Tibial nerve (tissue), 4 donors: ENCODE results near the gene TRERF1. TPM values are rescaled to one million over a fixed set of nuclear protein-coding genes. Genes with fewer than 3 reads are reported as not detected.
A peak's percentile ranks its signal among the peaks of the same experiment; 100 is the strongest.
"Not testable (repeated sequence)": the region's sequence is repeated elsewhere in the genome, so short reads cannot be mapped to it uniquely, and the experiment has no call there.

ENCODE experiments used
- DNase-seq, 2 donors: peaks; one replicate each; pipeline ENCODE4 v3.0.0-alpha.2; 2019; ENCODE audit warnings: low spot score in 2 of 2
- H3K27ac ChIP-seq, 4 donors: fragments of 200-600 bp; sonication (generic) in 3 of 4; one replicate each; pipeline ENCODE4 v1.5.1; 2017 to 2019; ENCODE audit warnings: mild to moderate bottlenecking in 1 of 4
- H3K27me3 ChIP-seq, 2 donors: fragments of 200-600 bp; sonication (generic) in 1 of 2; one replicate each; pipeline versions ENCODE4 v1.5.1 to v1.6.0; 2017 to 2019
- H3K36me3 ChIP-seq, 3 donors: fragments of 200-600 bp; sonication (generic); one replicate each; pipeline ENCODE4 v1.5.1; 2018 to 2019
- H3K4me1 ChIP-seq, 4 donors: fragments of 200-600 bp; sonication (generic) in 3 of 4; one replicate each; pipeline ENCODE4 v1.5.1; 2017 to 2019
- H3K4me3 ChIP-seq, 4 donors: fragments of 200-600 bp; sonication (generic) in 3 of 4; one replicate each; pipeline ENCODE4 v1.5.1; 2017 to 2019; ENCODE audit warnings: mild to moderate bottlenecking in 1 of 4, moderate library complexity in 1 of 4
- H3K9me3 ChIP-seq, 4 donors: fragments of 200-600 bp; sonication (generic) in 3 of 4; one replicate each; pipeline ENCODE4 v1.5.1; 2017 to 2019
- CTCF ChIP-seq, 5 experiments: fragments of 200-600 bp in 3 of 5; fragments of 450-650 bp in 2 of 5; sonication (generic) in 3 of 5; IDR thresholded peaks; one replicate each; pipeline ENCODE4 v1.5.1; 2016 to 2019; ENCODE audit warnings: antibody characterized with exemption in 5 of 5, mild to moderate bottlenecking in 3 of 5, moderate library complexity in 2 of 5
- EP300 ChIP-seq, 2 donors: sonication (generic); formaldehyde crosslinking; IDR thresholded peaks; one replicate each; pipeline ENCODE4 v1.6.1; 2017; ENCODE audit warnings: antibody characterized with exemption in 2 of 2, mild to moderate bottlenecking in 1 of 2
- POLR2A ChIP-seq, 2 donors: fragments of 450-650 bp; IDR thresholded peaks; one replicate each; pipeline ENCODE4 v1.6.1; 2017; ENCODE audit warnings: antibody characterized with exemption in 2 of 2, mild to moderate bottlenecking in 2 of 2, moderate library complexity in 2 of 2
- WGBS, 2 donors: methylation state at CpG; one replicate each; pipeline ENCODE4 v1.1.5; 2018; 5-methylcytosine and 5-hydroxymethylcytosine counted together
- total RNA-seq, 4 donors: library from RNA; depleted of rRNA; stranded (reverse); fragments of >200 nt; gene quantifications; one replicate each; pipeline ENCODE4 v1.1.0, GENCODE V29; 2016

The TRERF1 gene
- total RNA-seq, 4 donors from 2014 or later = 4.2 to 7.2 (median 4.9) TPM

DNA sequence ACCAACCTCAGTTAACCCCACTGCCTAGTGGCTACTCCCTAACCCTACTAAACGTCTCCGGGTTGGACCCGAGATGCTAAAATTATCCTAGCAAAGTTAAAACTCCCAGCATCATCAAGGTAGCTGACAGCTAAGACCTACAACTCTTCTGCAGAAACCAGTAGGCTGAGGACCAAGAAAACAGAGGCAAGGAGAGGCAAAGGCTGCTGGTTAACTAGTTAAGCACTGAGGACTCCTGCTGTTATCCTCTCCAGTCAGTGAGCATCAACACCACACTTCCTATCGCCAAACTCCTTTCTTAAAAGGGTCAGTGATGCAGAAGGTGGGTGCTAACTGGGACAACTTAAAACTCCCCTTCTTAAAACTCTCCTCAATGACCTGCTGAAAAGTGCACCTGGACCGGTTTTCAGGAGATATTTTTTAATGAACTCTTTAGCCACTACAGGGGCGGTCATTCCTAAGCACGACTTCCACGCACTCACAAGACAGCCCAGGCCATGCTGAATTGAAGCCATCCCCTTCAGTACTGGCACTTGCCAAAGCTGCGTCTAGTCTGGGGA lies 1.7 kb downstream of the TRERF1 start:
- DNase-seq = no peak
- no peaks in the 10 kb centered on the region for H3K36me3 ChIP-seq
- H3K9me3 ChIP-seq = no peaks in the 10 kb centered on the region
- H3K4me3 ChIP-seq = peak overlapping the region; percentile 70 to 90 (median 80)
- no peaks in the 10 kb centered on the region for H3K27me3 ChIP-seq
- H3K4me1 ChIP-seq = peaks cover 0 to 44% (median 10%) of the 10 kb centered on the region in 4 donors
- TF ChIP-seq POLR2A (IDR thresholded peaks at IDR 0.05) = no peak
- no peak for TF ChIP-seq CTCF (IDR thresholded peaks at IDR 0.05)
- no peak for TF ChIP-seq EP300 (IDR thresholded peaks at IDR 0.05)
- peak overlapping the region in 3 of 4 donors; percentile 77 to 90 (median 89) for H3K27ac ChIP-seq
- WGBS, 2 donors = 29% methylated on average over 9 of the region's 9 CpGs

DNA sequence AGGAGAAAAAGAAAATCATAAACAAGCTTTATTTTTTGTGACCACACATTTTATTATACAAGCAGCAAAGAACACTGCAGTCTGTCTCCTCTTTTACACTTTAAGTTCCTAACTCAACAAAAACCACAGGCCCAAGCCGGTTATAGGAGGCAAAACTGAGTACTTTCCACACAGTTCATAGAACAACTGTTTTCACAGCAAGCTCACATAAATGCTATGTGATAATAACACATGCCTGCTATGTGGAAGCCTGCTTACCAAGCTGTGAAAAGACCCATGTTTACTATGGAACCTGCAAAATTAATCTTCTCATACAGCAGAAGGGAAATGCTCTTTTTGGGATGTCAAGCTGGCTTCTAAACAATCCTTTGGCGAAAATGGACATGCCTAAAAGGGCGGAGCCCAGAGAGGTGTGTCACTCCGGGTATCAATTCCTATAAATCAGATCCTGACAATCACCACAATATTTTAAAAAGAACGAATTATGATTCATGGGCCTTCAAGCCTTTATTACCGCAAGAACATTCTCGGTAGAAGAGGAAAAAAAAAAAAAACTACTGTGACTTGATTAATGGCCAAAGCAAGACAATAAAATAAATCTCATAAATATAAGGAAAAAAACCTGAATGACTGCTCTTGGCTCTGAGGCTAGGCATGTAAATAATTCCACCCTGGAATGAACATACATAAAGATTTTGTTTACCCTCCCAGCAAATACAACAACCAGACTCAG lies 2.6 kb downstream of the TRERF1 start:
- peak overlapping the region in 2 of 4 donors; percentile 5 to 15 for H3K27ac ChIP-seq
- H3K4me3 ChIP-seq = no peak overlapping the region
- WGBS, 2 donors = 51 to 56% methylated on average over 7 of the region's 7 CpGs

DNA sequence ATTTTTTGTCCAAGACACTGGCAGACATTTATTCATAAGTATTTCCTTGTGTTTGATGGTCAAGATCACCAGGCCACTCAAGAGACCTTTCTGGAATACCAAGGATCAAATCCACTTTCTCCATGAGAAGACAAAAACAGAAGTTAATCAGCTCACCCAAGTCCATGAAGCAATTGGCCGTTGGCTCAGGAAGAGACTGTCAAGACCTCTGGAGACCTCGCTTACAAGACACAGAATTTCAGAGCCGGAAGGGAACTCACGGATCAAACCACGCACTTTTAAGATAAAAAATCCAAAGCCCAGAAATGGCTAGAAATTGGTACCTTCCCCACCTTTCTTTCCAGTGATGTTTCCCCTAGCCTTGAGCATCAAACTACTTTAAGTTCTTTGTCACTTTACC lies 3.3 kb downstream of the TRERF1 start:
- H3K4me3 ChIP-seq = no peak overlapping the region
- 70% methylated on average over 5 of the region's 5 CpGs for WGBS, 2 donors
- H3K4me1 ChIP-seq = peaks cover 0 to 42% (median 10%) of the 10 kb centered on the region in 4 donors
- TF ChIP-seq EP300 (IDR thresholded peaks at IDR 0.05) (no peak), CTCF (IDR thresholded peaks at IDR 0.05) (no peak), POLR2A (IDR thresholded peaks at IDR 0.05) (no peak)
- no peaks in the 10 kb centered on the region for H3K27me3 ChIP-seq
- H3K27ac ChIP-seq = no peak overlapping the region
- no peaks in the 10 kb centered on the region for H3K9me3 ChIP-seq
- no peaks in the 10 kb centered on the region for H3K36me3 ChIP-seq
- DNase-seq = no peak

More for the DNA sequence above, 2.6 kb downstream of the TRERF1 start:
- TF ChIP-seq CTCF (IDR thresholded peaks at IDR 0.05) = no peak
- no peak for TF ChIP-seq POLR2A (IDR thresholded peaks at IDR 0.05)
- no peak for TF ChIP-seq EP300 (IDR thresholded peaks at IDR 0.05)
- Histone ChIP-seq H3K27me3 (no peaks in the 10 kb centered on the region), H3K4me1 (peaks cover 0 to 43% (median 11%) of the 10 kb centered on the region in 4 donors), H3K36me3 (no peaks in the 10 kb centered on the region), H3K9me3 (no peaks in the 10 kb centered on the region)
- DNase-seq = no peak

GRCh38 chr6:42446996-42447395 lies 4.7 kb downstream of the TRERF1 start:
- Histone ChIP-seq H3K36me3 (no peaks in the 10 kb centered on the region), H3K27ac (no peak overlapping the region), H3K4me1 (peaks cover 0 to 56% (median 12%) of the 10 kb centered on the region in 4 donors), H3K4me3 (no peak overlapping the region), H3K27me3 (no peaks in the 10 kb centered on the region), H3K9me3 (no peaks in the 10 kb centered on the region)
- WGBS, 2 donors = 42 to 65% methylated on average over 3 of the region's 3 CpGs
- DNase-seq = no peak
- TF ChIP-seq CTCF (IDR thresholded peaks at IDR 0.05) = no peak
- TF ChIP-seq EP300 (IDR thresholded peaks at IDR 0.05) = no peak
- TF ChIP-seq POLR2A (IDR thresholded peaks at IDR 0.05) = no peak

GRCh38 chr6:42446370-42446769 lies 5.4 kb downstream of the TRERF1 start:
- 85 to 93% methylated on average over 5 of the region's 5 CpGs for WGBS, 2 donors

GRCh38 chr6:42445955-42446354 lies 5.8 kb downstream of the TRERF1 start:
- WGBS, 2 donors = 93 to 96% methylated on average over 7 of the region's 7 CpGs
- not testable (repeated sequence) for DNase-seq

More at GRCh38 chr6:42446370-42446769, 5.4 kb downstream of the TRERF1 start:
- Histone ChIP-seq H3K27ac (no peak overlapping the region), H3K36me3 (no peaks in the 10 kb centered on the region), H3K4me1 (peaks cover 0 to 62% (median 17%) of the 10 kb centered on the region in 4 donors), H3K27me3 (no peaks in the 10 kb centered on the region), H3K9me3 (no peaks in the 10 kb centered on the region), H3K4me3 (no peak overlapping the region)
- no peak for TF ChIP-seq EP300 (IDR thresholded peaks at IDR 0.05)
- no peak for TF ChIP-seq CTCF (IDR thresholded peaks at IDR 0.05)
- TF ChIP-seq POLR2A (IDR thresholded peaks at IDR 0.05) = no peak
- no peak for DNase-seq

More at GRCh38 chr6:42445955-42446354, 5.8 kb downstream of the TRERF1 start:
- not testable (repeated sequence) for H3K9me3 ChIP-seq, H3K27me3 ChIP-seq, H3K4me3 ChIP-seq, H3K36me3 ChIP-seq, H3K27ac ChIP-seq
- peaks cover 0 to 60% (median 17%) of the 10 kb centered on the region in 4 donors for H3K4me1 ChIP-seq
